IPS DF 4.7 (cell line): ENCODE measurements around the gene RAD51B.

Experiments
- DNase-seq: peaks from one replicate; pipeline ENCODE4 v3.0.0-alpha.2; 2013; ENCODE audit warnings: low spot score; ENCODE audit errors: extremely low read depth

RAD51B gene

GRCh38 chr14:68317239-68317638 is 497.7 kb downstream of the RAD51B start:
- no peak for DNase-seq

- DNase-seq: no peak
Measured at GRCh38 chr14:68318828-68319227, 499.2 kb downstream of the RAD51B start.

GRCh38 chr14:68320495-68320894 is 500.9 kb downstream of the RAD51B start:
- DNase-seq: no peak

DNA sequence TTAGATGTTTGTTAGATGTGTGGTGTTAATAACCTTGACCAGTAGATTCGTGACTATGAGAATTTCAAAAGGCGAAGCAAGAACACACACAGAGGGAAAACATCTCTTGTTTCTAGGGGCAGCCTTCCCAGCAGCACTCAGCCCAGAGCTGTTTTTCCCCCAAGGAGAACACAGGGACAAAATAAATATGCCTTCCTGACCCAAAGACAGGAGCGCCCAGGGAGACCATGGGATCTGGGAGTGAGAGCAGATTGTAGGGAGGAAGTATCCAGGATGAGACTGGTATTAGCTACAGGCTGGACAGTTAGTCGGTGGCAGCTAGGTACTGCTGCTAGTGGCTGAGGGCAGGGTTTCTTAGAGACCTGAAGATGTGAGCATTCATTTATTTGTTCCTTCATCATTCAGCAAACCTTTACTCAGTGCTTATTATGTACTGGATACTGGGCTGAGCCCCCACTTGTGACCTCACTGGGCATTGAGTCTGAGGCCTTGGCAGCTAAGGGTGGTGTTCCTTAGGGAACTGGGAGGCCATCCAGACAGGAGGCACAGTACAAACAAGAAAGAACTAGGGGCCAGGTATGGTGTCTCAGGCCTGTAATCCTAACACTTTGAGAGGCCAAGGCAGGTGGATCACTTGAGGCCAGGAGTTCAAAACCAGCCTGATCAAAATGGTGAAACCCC is 503.5 kb downstream of the RAD51B start:
- DNase-seq: no peak

GRCh38 chr14:68325267-68325807 is 505.8 kb downstream of the RAD51B start:
- no peak for DNase-seq

DNA sequence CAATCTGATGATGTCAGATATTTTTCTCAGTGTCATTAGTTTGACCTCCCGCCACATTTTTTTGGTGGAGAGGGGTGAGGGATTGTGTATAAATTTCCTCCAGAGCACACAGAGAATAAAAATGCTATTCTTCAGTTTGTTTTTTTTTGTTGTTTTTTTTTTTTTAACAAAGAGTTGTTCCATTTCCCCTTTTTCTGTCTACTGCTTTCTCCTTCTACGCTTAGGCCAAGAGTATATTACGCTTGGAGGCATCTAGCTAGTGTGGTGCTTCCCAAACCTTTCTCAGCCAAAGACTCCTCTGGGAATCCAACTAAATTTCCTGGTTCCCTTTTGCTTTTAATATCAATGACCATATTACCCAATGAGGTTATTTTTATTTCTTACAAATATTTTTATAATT is 507.7 kb downstream of the RAD51B start:
- no peak for DNase-seq

GRCh38 chr14:68328509-68328908 is 508.9 kb downstream of the RAD51B start:
- DNase-seq: no peak

DNA sequence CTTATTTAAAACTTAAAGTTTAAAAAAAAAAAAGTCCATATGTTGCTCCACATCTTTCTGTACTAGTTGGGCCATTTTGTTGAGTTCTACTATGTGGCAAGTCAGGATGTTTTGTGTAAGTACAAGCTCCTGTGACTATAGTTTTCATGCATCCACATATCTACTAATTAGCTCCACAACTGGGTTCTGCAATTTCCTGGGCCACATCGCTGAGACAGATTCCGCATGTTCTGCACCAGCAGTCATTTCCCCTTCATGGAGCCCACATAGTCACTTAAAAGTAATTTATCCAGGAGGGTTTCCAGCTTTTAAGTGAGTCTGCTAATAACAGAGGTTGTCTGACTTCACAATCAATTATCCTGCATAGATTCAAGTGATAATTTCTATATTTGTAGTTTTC is 511.8 kb downstream of the RAD51B start:
- DNase-seq: no peak

DNA sequence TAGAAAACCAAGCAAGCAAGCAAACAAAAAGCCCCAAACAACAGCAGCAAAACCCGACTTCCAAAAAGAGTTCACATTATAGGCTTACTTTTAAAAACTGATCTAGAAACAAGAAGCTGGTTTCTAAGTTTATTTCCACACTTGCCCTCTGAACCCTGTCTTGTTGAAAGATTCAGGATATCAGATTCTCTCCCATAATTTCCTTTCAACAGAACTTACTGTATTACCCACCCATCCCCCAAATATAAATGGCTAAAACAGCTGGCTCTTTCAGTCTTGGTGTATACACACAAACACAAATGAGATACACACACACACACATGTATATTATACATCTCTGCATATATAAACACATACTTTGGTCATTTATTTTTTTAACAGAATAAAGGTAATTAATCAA is 512.4 kb downstream of the RAD51B start:
- DNase-seq: no peak

DNA sequence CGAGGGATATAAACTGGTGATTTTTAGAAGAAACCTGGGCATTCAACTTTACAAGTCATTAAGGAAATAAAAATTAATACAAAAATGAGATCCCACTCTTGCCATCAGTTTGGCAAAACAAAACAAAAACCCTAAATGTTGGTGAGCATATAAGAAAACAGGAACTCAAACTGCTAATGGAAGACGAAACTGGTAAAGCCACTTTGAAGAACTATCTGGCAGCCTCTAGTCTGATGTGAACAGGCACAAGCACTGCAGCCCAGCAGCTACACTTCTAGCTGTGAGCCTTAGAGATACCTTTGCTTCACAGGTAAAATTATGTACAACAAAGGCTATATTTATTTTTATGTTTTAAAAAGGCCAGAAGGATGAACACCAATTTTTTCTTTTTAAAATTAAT is 513.7 kb downstream of the RAD51B start:
- no peak for DNase-seq

DNA sequence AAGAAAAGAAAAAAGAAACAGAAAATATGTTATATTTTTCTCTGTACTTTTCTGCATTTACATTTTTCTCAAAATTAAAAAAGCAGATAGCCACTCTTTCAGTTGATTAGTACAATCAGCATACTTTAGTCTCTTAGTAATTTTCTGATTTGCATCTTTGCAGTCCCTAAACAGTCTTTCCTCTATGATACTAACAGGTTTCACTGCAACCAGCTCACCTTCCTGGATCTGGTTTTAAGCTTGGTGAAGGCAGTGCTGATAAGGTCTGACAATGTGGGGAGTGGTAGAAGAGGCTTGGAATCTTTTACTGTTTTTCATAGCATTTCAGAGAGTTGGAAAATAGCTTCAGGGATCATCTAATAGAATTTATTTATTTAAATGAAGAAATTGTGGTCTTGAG is 515.7 kb downstream of the RAD51B start:
- no peak for DNase-seq

GRCh38 chr14:68336165-68336564 is 516.6 kb downstream of the RAD51B start:
- no peak for DNase-seq

GRCh38 chr14:68337279-68337678 is 517.7 kb downstream of the RAD51B start:
- no peak for DNase-seq

DNA sequence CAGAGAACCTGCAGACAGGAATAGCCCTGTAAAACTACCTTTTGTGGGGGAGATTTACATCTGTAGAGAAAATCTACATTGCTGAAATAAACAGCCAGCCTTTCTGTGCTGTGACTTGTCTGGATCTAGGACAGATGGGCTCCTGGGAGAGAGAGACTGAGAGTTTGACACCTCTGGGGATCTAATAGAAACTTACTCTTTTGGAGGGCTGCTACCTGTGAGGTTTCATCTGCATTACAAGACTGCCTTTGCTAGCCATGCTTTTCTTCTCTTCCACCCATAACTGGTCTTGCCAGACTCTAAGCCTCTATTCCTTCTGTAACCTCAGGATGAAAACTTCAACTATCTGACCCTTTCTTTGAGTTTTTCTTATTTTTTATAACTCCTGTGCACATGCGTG is 520.7 kb downstream of the RAD51B start:
- no peak for DNase-seq

DNA sequence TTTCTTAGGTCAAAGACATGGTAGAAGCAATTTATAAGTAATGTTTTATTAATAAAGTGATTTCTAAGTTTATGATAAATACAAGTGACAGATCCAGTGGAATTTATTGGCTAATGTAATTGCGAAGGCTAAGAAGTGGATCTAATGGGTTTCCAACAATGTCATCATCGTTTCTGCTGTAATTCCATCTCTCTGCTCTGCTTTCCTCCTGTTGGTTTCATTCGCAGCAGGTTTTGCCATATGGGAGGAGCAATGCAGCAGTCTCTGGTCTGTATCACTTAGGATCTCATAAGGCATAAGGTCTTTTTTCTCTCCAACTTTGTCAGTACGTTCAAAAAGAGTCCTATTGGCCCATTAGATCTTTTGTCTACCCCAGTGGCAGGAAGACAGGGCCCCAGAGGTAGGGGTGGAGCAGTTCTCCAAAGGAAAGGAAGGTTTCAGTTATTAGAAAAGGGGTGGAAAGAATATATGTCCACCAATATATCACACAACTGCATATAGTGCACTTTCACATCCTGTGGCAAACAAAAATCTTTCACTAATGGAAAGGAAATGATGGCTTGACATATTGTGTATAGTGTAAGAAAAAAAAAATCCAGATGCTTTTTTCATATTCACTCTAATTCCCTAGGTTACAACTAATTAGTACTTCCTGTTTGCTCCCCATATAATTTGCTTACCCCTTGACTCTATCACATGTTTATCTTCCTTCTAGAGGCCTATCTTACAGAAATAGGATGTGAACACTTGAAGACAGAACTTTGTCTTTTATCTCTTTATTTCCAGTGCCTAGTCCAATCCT is 522.0 kb downstream of the RAD51B start:
- DNase-seq: no peak

- DNase-seq: no peak
Measured at GRCh38 chr14:68342216-68342763, 522.7 kb downstream of the RAD51B start.

GRCh38 chr14:68343534-68344118 is 524.0 kb downstream of the RAD51B start:
- DNase-seq: no peak

DNA sequence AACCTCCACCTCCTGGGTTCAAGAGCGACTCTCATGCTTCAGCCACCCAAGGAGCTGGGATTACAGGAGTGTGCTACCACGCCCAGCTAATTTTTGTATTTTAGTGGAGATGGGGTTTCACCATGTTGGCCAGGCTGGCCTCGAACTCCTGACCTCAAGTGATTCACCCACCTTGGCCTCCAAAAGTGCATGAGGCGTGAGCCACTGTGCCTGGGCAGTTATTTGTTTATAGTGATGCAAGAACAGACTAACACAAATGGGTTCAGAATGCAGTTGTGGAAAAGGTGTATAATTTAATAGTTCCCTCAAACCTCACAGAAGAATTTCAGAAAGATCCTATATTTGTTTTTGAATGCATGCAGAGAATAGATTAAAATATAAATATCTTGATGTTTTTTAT is 526.2 kb downstream of the RAD51B start:
- DNase-seq: no peak

DNA sequence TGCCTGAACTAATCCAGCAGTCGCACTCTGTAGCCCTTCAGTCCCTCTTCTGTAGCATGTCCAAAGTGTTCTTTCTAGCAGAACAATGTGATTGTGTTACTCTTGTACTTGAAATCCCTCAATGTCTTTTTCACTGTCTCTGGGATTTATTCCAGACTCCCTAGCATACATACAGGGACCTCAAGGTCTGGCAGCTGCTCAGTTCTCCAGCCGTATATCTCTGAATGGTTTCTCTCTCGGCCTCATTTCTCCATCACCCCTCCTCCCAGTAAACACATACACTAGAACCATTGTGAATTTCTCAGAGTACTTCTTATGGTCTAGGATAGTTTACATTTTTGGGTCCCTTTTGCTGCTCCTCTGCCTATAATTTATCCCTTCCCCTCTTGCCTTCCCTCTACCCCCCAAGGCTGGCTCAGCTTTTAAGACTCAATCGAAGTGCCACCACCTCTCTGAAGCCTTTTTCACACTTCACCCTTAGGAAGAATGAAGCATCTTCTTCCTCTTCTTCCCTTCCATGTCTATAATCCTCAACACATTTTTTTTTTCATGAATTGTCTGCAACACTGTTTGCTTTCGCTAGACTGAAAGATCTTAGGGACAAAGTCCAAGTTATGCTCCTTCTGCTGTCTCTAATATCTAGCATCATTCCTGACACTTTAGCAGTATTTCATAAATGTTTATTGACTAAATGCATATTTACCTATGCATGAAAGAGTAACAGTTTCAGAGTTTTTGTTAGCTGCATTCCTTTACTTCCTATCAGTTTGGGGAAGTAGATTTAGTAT is 527.2 kb downstream of the RAD51B start:
- DNase-seq: no peak

- no peak for DNase-seq
Measured at GRCh38 chr14:68349900-68350629, 530.5 kb downstream of the RAD51B start.

- no peak for DNase-seq
Measured at GRCh38 chr14:68355415-68355814, 535.8 kb downstream of the RAD51B start.
